ENCODE data around the gene ZFYVE26.

- TF ChIP-seq CTCF (IDR thresholded peaks at IDR 0.05) (no peak), REST (IDR thresholded peaks at IDR 0.05) (no peak), POLR2A (IDR thresholded peaks at IDR 0.05; ENCODE audit: low read length) (no peak), RFX5 (IDR thresholded peaks at IDR 0.05) (no peak), CHD2 (IDR thresholded peaks at IDR 0.05; ENCODE audit: low read length, partially characterized antibody) (no peak), USF2 (IDR thresholded peaks at IDR 0.05) (no peak), CHD4 (IDR thresholded peaks at IDR 0.05; ENCODE audit: borderline replicate concordance) (no peak), SMC3 (IDR thresholded peaks at IDR 0.05) (no peak)
Measured at GRCh38 chr14:67768219-67768618, 48.2 kb downstream of the ZFYVE26 start.

All from A549 (cell line).